Hepatocyte (in vitro differentiated cells): ENCODE results near the gene CCDC24.

Experiments used
- CTCF ChIP-seq: fragments of 200-600 bp; sonication (generic); IDR thresholded peaks from 2 replicates; pipeline ENCODE4 v1.5.1; 2016; ENCODE audit warnings: antibody characterized with exemption, mild to moderate bottlenecking; ENCODE audit not compliant: poor library complexity
- EZH2 ChIP-seq: fragments of 200-600 bp; sonication (generic); IDR thresholded peaks from 2 replicates; pipeline ENCODE4 v1.6.1; 2016; ENCODE audit warnings: antibody characterized with exemption, mild to moderate bottlenecking, borderline replicate concordance

- peak; percentile 33 for TF ChIP-seq CTCF
- no peak for TF ChIP-seq EZH2
Measured at GRCh38 chr1:44030605-44031251, 39.3 kb downstream of the CCDC24 start.
